GM19397 (cell line): ENCODE results near the gene PRRC2B.
"Not testable (repeated sequence)": the region's sequence is repeated elsewhere in the genome, so short reads cannot be mapped to it uniquely, and the experiment has no call there.

ENCODE experiments used
- ATAC-seq: cut with Tn5 transposase; IDR thresholded peaks from one replicate; pipeline ENCODE4 v1.9.1; 2021; ENCODE audit warnings: mild to moderate bottlenecking, moderate library complexity; ENCODE audit not compliant: unreplicated experiment

PRRC2B gene

DNA sequence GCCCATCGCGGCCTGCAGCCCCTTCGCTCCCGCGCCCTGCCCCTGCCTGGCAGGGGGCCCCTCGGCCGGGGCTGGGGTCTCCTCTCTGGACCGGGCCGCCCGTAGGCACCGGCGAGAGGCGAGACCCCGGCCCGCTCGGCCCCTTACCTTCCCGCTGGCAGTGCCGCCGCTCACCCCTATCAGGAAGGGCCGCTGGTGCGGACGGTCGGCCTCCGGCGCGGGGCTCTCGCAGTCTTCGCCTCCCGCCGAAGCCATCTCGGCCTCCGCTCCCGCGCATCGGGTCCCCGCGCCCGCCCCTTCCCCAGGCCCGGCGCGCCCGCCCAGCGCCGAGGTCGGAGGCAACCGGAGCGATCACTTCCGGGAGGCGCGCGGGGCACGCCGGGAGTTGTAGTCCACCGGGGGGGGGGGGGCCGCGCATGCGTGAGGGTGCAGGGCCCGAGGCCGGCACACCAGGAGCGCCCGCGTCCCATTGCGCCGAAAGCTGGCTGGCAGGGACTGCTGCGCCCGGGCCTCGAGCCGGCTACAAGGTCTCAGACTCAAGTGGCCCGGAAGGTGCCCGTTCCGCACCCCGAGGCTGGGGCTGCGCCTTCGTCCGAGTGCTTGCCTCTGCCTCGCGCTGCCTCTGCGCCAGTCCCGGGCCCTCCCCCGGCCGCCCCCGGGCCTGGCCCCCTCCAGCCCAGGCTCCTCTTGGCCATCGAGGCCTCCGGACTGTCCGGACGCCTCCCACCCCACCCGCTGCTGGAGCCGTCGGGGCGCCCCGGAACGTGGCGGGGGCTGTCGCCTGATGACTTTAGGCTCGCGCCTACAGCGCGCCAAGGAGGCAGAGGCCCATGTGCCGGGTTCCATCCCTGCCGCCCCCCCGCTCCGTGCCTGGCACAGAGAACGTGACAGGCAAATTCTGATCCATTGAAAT lies 137.3 kb downstream of the PRRC2B start, which contains the start of gene UCK1:
UCK1 (minus strand) TSS at position 344 of the 913 bp plus-strand sequence; CDS start at position 255, 89 bp downstream.
- ATAC-seq: peak; percentile 86

DNA sequence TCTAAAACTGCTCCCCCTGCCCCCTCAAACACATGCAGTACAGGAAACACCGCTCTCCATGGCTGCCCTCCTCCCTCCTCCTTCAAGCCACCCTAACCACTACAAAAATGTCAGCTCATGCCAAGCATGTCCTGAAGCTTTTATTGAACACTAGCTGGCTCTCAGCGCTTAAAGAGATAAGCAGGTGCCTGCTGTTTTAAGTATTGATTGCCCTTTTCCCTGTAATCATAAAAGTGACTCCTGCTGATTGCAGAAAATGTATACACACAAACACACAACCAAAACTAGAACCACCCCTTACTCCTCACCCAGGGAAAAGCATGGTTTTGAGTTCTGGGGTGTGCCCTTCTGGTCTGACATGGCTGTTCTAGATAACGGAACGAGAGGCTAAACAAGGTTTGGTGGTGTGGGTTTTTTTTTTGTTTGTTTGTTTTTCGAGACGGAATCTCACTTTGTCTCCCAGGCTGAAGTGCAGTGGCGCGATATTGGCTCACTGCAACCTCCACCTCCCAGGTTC lies 140.9 kb downstream of the PRRC2B start:
- ATAC-seq: no peak

DNA sequence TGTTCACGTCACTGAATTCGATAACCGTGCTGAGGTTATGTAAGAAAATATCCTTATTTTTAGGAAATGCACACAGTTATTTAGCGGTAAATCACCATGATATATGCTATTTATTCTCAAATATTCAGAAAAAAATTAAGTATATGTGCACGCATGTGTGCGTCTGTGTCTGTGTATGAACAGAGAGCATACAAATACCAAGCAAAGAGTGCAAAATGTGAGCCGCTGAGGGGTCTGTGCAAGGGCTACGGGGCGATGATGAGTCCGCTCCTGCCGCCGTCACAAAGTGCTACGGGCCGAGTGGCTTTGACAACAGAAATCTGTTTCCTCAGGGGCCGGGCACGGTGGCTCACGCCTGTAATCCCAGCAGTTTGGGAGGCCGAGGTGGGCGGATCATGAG lies 144.1 kb downstream of the PRRC2B start:
- ATAC-seq: no peak

DNA sequence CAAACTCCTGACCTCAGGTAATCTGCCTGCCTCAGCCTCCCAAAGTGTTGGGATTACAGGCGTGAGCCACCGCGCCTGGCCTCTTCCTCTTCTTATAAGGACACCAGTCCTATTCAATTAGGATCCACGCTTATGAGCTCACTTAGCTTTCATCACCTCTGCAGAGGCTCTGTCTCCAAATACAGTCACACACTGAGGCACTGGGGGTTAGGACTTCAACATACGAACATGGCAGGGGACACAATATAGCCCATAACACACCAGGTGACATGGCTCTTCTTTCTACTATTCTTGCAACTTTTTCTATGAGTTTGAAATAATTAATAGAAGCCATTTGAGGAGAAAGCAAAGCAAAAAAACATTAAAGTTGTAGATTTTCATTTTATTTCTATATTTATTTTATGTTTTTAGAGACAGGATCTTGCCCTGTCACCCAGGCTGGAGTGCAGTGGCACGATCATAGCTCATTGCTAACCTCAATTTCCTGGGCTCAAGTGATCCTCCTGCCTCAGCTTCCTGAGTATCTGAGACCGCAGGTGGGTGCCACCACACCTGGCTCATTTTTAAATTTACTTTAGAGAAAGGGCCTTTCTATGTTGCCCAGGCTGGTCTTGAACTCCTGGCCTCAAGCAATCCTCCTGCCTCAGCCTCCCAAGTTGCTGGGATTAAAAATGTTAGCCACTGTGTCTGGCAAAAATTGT lies 145.5 kb downstream of the PRRC2B start:
- no peak for ATAC-seq

GRCh38 chr9:131543141-131543540 lies 149.3 kb downstream of the PRRC2B start:
- ATAC-seq: no peak

- no peak for ATAC-seq
Measured at GRCh38 chr9:131545003-131545785, 151.3 kb downstream of the PRRC2B start, which contains the start of gene PRRT1B. TSS of gene PRRT1B (plus strand) at chr9:131545523. CDS start at chr9:131545616, 93 bp downstream.

DNA sequence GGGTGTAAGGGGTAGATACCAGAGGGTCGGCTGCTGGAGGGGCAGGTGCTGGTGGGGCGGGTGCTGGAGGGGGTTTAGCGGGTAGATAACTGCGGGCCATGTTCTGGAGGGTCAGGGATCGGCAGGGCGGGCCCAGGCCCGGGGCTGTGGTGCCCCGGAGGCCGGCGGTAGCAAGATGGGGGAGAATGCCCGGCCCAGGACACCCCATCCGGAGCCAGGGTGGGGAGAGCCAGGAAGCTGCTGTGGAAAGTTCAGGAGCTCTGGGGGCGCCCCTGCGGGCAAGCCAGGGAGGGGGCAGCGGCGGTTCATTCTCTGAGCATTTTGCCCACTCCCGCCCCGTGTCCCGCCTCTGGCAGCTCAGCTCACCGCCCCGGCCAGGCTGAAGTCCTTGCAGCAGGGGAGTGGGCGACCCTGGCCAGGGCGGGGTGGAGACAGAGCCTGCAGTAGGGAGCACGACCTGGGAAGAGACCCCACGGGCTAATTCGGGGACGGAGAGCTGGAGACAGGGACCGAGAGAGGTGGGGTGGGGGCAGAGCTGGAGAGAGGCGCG lies 152.0 kb downstream of the PRRC2B start:
- no peak for ATAC-seq

DNA sequence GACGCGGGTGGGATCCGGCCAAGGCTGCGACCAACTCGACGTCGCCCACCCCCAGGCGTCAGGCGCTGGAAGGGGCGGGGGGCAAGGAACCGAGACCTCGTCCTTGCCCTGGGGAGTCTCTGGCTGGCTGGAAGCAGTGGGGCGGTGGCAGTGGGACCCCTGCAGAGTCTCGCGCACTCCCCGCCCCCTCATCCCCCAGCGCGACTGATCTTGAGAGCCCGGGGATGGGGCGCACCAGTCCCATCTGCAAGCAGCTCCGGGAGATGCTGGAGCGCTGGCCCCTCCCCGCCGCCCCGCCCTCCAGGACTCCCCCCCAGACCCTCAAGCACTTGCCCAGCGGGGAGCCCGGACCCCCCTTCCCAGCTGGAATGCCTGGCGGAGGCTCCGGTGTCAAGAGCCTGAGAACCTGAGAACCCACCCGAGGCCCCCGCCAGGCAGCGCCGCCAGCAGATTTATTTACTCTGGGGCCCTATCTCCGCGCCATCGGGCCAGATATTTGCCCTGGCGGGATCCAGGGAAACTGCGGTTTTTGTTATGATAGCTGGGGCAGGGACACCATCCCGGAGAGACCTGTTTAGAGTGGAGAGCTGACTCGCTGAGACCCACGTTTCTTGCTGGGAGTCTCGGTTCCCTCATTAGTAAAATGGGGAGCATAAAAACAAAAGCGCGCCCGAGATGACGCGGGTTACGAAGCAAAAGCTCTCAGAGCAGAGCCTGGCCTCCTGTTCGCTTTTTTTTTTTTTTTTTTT lies 152.6 kb downstream of the PRRC2B start:
- ATAC-seq: no peak

DNA sequence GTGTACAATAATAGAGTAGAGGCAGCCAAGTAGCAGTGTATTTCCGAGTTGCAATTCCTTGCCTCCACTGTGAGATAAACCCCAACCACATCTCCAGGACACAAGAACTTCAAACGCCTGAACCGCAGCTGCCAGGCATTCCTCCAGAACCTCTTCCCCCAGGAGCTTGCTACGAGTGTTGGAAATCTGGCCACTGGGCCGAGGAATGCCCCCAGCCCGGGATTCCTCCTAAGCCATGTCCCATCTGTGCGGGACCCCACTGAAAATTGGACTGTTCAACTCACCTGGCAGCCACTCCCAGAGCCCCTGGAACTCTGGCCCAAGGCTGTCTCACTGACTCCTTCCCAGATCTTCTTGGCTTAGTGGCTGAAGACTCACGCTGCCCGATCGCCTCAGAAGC lies 155.3 kb downstream of the PRRC2B start:
- not testable (repeated sequence) for ATAC-seq
